GM21423 (cell line): Measurements from ENCODE around the gene LDLRAD3.

Experiments
- ATAC-seq: cut with Tn5 transposase; IDR thresholded peaks from one replicate; pipeline ENCODE4 v1.9.1; 2021; ENCODE audit warnings: mild to moderate bottlenecking, moderate library complexity; ENCODE audit not compliant: unreplicated experiment

LDLRAD3 gene

DNA sequence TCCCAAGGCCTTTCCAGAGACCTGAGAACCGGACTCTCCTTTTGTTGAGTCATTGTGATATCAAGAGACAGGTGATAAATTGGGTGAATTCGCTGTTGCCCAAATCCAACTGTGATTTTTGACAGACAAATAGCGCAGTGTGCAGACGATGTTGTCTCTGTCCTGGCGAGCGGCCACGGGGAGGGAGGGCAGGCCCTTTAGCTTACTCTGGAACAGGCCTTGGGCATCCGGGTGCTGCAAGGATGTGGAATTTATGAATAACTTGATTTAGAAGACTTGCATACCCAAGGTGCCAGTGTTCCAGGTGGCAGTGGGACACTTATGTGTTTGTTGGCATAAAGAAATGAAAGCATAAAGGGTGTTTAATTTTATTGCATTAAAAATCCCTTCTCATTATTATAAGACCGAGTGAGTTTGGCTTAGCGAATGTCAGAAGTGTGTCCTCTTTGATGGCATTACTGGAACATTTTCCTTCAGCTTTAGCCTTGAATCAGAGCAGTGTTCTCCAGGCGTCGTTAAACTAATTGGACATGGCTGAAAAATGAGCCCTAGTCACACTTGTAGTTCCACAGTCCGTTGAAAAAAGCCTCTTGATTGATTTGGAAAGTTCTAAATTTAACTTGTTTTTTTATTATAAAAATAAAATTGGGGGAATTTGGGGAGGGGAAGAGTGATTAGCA, 9.4 kb downstream of the LDLRAD3 start:
- no peak for ATAC-seq

GRCh38 chr11:35954205-35954604, 10.3 kb downstream of the LDLRAD3 start:
- no peak for ATAC-seq

DNA sequence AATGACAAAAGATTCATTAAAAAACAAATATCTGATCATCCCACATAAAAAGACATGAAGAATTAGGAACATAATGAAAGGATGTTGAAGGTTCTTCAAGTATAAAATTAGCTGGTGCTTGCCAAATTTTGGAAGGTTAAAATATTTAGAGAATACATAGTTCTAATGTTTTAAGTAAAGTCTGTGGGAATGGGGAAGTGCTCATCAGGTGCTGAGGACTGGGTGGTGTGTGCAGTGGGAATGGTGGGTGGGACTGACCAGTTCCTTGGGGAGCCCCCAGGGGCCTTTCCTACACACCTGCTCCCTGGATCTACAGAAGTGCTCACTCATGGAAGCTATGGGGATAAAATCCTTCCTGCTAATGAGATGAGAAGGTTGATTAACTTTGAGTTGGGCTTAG, 11.8 kb downstream of the LDLRAD3 start:
- ATAC-seq: no peak

DNA sequence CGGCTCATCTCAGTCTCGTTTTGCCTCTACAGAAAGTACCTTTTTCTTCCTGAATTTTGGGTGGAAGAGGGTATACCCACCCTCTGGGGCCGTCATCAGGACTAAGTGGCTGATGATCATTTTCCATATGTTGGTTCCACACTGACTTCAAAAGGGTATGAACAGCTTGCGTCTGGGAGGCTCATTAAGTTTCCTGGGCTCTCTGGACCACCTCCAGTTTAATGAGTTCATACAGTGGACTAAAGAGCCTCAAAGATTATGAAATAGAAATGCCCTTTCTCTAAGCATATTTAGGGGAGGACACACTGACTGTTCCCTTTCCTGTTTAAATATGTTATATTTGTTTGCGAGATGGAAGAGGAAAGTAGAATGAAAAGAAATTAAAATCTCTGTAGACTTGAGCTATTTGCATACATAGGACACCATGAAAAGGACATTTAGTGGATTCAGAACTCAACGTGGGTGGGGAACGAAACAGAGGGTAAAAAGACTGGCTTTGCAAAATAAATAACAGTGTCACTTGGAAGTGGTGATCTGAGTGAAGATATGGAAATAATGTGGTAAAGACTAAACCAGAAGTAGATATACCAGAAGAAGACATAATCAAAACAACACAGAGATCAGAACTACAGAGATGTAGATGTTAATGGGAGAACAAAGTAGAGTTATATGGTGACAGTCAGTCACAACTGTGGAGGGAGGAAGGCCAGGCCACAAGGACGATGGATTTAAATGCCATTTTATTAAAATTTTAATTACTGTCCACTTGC, 18.7 kb downstream of the LDLRAD3 start:
- no peak for ATAC-seq

DNA sequence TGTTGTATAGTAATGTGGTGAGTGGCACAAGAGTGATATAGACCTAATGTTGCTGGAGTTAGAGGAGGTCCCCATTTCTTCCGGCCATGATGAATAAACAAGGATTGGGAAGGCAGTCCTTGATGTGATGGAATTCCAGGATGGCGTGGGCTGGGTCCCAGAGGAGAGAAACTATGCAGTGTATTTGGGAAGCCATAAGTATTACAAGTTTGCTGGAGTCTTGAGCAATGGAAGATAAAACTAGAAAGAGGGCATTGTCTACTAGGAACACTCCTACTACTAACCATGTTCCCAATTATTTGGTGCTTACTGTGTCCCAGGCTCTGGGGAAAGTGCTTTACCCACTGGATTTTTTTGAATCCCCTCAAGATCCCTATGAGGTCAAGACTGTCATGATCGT, 20.0 kb downstream of the LDLRAD3 start:
- ATAC-seq: no peak

DNA sequence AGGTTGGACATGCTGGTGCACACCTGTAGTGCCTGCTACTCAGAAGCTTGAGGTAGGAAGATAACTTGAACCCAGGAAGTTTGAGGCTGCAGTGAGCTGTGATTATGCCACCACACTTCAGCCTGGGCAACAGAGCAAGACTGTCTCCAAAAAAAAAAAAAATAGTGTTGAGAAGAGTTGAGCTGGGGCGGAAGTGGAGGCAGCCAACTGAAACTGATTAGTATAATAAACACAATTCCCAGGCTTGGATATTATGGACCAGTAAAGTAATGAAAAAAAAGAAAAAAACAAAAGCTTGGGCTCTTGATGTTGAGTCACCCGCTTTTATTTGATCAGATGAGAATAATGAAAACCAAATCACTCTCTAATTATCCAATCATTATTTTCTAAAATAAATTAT, 21.0 kb downstream of the LDLRAD3 start:
- ATAC-seq: no peak

DNA sequence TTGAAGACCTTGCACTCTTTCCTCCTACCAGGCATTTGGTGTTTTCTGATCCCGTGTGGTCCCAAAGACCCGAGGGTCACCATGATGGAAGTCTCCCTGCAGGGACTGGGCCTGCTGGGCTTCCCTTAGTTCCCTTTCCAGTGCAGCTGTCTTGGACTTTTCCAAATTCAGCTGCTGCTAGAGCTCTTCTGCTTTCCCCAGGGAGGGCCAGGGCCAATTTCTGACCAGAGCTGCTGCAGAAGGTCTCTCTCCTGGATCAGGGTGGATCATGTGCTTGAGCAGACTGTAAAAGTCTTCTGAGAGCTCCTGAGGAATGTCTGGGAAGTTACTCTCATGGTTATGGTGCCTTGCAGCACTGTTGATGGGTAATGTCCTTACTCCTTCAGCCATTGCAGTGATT, 23.2 kb downstream of the LDLRAD3 start:
- no peak for ATAC-seq

- ATAC-seq: no peak
These were observed 24.7 kb downstream of the LDLRAD3 start for GRCh38 chr11:35968386-35969088.

- ATAC-seq: no peak
These were observed 25.5 kb downstream of the LDLRAD3 start for GRCh38 chr11:35969089-35970042.

- no peak for ATAC-seq
These were observed 26.6 kb downstream of the LDLRAD3 start for GRCh38 chr11:35970445-35970844.

GRCh38 chr11:35971841-35972422, 28.1 kb downstream of the LDLRAD3 start:
- no peak for ATAC-seq

DNA sequence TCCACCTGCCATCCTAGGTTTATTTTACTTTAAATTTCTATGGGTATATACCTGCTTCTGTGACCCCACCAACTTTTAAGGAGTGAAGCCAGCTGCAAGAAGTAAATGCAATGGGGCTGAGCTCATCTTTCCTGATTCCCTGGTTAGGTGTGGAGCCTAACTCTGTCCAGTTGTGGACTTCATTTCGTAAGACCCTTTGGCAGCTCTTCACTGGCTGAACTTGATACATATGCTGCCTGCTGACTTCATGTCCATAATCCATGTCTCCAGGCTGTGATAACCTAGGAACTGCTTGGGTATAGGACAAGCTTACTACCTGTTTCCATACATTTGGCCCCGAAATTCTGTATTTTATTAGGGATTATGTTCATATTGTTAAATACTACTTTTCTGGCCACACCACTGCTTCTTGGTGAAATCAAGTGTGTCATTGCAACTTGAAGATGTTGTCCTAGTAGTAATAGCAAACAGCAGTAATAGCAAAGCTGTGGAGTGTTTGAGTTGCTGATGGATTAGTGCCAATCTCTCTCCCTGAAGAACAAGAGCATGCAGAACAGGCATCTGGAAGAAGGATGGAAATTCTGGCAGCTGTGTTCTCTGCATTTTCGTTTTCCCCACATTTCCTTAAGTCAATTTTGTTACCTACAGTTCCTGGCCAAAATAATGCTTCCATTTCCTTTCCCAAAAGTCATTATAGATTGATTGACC, 31.2 kb downstream of the LDLRAD3 start:
- ATAC-seq: no peak

DNA sequence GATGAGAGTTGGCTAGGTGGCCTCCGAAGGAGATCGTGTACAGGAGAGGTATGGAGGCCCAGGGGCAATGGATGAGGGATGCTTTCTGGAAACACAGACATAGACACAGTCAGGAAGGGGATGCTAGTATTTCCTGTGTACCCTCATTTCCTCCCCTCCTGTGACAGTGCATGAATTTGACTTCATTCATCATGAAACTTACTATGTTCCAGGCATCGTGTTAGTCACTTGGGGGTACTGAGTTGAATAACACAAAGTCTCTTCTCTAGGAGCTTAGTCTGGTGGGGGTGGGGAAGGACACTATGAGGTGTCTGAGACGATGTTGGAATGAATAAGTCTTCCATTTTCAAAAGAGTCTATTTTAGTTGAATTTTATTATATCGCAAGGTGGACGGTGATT, 32.6 kb downstream of the LDLRAD3 start:
- ATAC-seq: no peak

- no peak for ATAC-seq
These were observed 34.3 kb downstream of the LDLRAD3 start for GRCh38 chr11:35978183-35978582.

DNA sequence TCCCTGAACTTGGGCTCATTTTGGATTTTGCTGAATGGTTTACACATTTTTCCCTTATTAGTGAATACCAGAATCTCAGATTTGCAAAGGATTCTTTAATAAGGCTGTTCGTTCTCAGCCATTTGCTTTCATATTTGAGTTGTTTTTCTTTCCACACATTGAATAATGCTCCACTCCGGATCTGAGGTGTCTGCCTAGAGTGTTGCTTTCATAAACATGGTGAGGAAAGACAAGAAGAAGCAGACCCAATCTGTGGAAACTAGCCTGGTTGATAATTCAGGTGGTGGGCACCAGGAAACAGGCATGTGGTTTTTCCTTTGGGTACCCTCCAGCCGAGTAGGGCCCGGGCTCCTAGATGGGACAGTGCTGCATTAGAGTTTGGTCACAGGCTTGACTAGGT, 35.0 kb downstream of the LDLRAD3 start:
- ATAC-seq: no peak

DNA sequence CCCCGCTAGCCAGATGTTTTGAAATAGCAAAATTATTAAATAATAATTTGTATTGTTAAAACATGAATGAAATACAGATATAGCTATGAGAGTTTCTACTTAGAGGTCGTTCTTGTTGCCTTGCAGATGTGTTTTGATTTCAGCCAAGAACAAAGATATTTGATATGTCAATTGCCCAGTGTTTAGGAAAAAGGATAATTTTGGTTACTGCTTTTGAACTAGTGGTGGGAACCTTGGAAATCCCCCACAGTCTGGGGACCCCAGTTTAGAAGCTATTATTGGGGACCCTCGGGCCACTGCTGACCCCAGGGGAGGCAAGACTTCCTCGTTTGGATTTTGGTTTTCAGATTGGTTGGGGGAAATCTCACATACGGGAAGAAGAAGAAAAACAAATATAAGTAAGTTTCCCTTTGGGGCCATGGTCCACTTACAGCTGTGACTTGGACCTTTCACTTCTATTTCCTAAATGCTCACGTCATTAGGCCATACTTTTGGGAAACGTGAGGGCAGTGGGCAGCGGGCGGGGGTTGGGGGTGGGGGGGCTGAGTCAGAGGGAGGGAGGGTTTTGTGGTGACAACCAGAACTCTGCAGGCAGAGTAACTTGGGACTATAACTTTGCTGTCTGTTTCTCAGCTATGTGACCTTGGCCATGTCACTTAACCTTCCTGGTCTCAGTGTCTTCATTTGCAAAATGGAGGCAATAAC, 37.0 kb downstream of the LDLRAD3 start:
- ATAC-seq: no peak

DNA sequence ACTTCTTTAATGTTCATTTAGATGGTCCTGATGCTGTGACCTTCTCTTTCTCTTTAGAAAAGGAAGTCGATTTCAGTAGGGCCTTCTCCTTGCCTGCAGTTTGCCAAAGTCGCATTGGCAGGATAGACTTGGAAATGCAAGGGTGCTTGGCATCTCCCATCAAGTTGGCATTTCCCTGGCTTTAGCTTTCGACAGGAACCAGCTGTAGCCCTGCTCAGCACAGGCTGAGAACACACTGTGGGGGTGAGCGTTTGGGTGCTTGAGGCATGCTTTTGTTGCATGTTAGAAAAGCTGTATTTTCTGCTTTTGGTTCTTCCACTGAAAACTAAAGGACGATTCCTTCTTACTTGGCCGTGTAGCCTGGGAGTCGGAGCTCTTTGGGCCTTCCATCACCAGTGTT, 37.7 kb downstream of the LDLRAD3 start:
- ATAC-seq: no peak

GRCh38 chr11:35982061-35982460, 38.2 kb downstream of the LDLRAD3 start:
- ATAC-seq: no peak

- no peak for ATAC-seq
These were observed 40.1 kb downstream of the LDLRAD3 start for GRCh38 chr11:35983981-35984380.
